Mesenchymal stem cell (in vitro differentiated cells and primary cell): ENCODE measurements around the gene SMIM8.
"Not testable (repeated sequence)": the region's sequence is repeated elsewhere in the genome, so short reads cannot be mapped to it uniquely, and the experiment has no call there.

Experiments
- DNase-seq: peaks from one replicate; pipeline ENCODE4 v3.0.0-alpha.2; 2013
- H2AFZ ChIP-seq: one replicate; pipeline ENCODE4 v1.6.1; 2013; ENCODE audit warnings: low read depth, mild to moderate bottlenecking, control low read depth, inconsistent platforms, low read length, moderate library complexity
- H2AK5ac ChIP-seq: 2 replicates; pipeline ENCODE4 v1.6.1; 2013; ENCODE audit warnings: low read length, moderate library complexity, mild to moderate bottlenecking, inconsistent platforms; ENCODE audit not compliant: severe bottlenecking
- H2BK120ac ChIP-seq: one replicate; pipeline ENCODE4 v1.6.1; 2013; ENCODE audit warnings: low read depth, mild to moderate bottlenecking, inconsistent platforms, low read length, moderate library complexity
- H2BK12ac ChIP-seq, 2 experiments: one replicate each; pipeline ENCODE4 v1.6.1; 2013; ENCODE audit warnings: inconsistent platforms in 2 of 2, low read length in 2 of 2, mild to moderate bottlenecking in 2 of 2, moderate library complexity in 2 of 2, control low read depth in 1 of 2
- H2BK15ac ChIP-seq: one replicate; pipeline ENCODE4 v1.6.1; 2013; ENCODE audit warnings: mild to moderate bottlenecking, low read depth, inconsistent platforms; ENCODE audit not compliant: poor library complexity, severe bottlenecking
- H2BK5ac ChIP-seq: 2 replicates; pipeline ENCODE4 v1.6.1; 2013; ENCODE audit warnings: low read depth, mild to moderate bottlenecking, low read length, control low read depth, inconsistent platforms; ENCODE audit not compliant: poor library complexity, severe bottlenecking
- H3K14ac ChIP-seq, 2 experiments: one replicate each; pipeline ENCODE4 v1.6.1; 2013; ENCODE audit warnings: inconsistent platforms in 2 of 2, low read length in 2 of 2, control low read depth in 1 of 2, mild to moderate bottlenecking in 1 of 2, moderate library complexity in 1 of 2
- H3K18ac ChIP-seq, 2 experiments: one replicate each; pipeline ENCODE4 v1.6.1; 2013; ENCODE audit warnings: inconsistent platforms in 2 of 2, low read length in 2 of 2, control low read depth in 1 of 2, low read depth in 1 of 2, mild to moderate bottlenecking in 1 of 2
- H3K23ac ChIP-seq, 2 experiments: one replicate each; pipeline ENCODE4 v1.6.1; 2013; ENCODE audit warnings: inconsistent platforms in 2 of 2, low read length in 2 of 2, mild to moderate bottlenecking in 2 of 2, moderate library complexity in 2 of 2, control low read depth in 1 of 2
- H3K27ac ChIP-seq: 2 replicates; pipeline ENCODE4 v1.5.1; 2013; ENCODE audit warnings: mild to moderate bottlenecking, moderate library complexity, low read length, control low read depth, inconsistent platforms; ENCODE audit not compliant: poor library complexity, severe bottlenecking
- H3K27me3 ChIP-seq, 2 experiments: 2 replicates each; pipeline versions ENCODE4 v1.6.1 to v1.7.0; 2013; ENCODE audit warnings: low read length in 2 of 2, mild to moderate bottlenecking in 2 of 2, moderate library complexity in 2 of 2, control low read depth in 1 of 2, inconsistent platforms in 1 of 2; ENCODE audit not compliant: control insufficient read depth in 1 of 2, insufficient read depth in 1 of 2
- H3K36me3 ChIP-seq, 2 experiments: 2 replicates each; pipeline versions ENCODE4 v1.6.1 to v1.7.0; 2013; ENCODE audit warnings: low read length in 2 of 2, control low read depth in 1 of 2, inconsistent platforms in 1 of 2, low read depth in 1 of 2, mild to moderate bottlenecking in 1 of 2; ENCODE audit not compliant: insufficient read depth in 2 of 2, control insufficient read depth in 1 of 2
- H3K4ac ChIP-seq, 2 experiments: one replicate each; pipeline ENCODE4 v1.6.1; 2013; ENCODE audit warnings: inconsistent platforms in 2 of 2, low read length in 2 of 2, mild to moderate bottlenecking in 2 of 2, moderate library complexity in 2 of 2, control low read depth in 1 of 2, low read depth in 1 of 2
- H3K4me1 ChIP-seq: 2 replicates; pipeline ENCODE4 v1.6.1; 2013; ENCODE audit warnings: low read depth, low read length, control low read depth; ENCODE audit not compliant: control insufficient read depth, insufficient read depth
- H3K4me2 ChIP-seq: 2 replicates; pipeline ENCODE4 v1.6.1; 2013; ENCODE audit warnings: low read length, mild to moderate bottlenecking, inconsistent platforms; ENCODE audit not compliant: poor library complexity, severe bottlenecking
- H3K4me3 ChIP-seq, 2 experiments: 2 replicates each; pipeline versions ENCODE4 v1.5.1 to v1.7.0; 2013; ENCODE audit warnings: low read length in 2 of 2, mild to moderate bottlenecking in 2 of 2, control low read depth in 1 of 2, low read depth in 1 of 2; ENCODE audit not compliant: insufficient read depth in 1 of 2
- H3K79me1 ChIP-seq: replicated peaks from 2 replicates; pipeline ENCODE4 v1.6.1; 2013; ENCODE audit warnings: mild to moderate bottlenecking, control low read depth, low read length, inconsistent platforms; ENCODE audit not compliant: poor library complexity, severe bottlenecking
- H3K9ac ChIP-seq: 2 replicates; pipeline ENCODE4 v1.7.0; 2013; ENCODE audit warnings: mild to moderate bottlenecking, low read length, moderate library complexity
- H3K9me3 ChIP-seq: 2 replicates; pipeline ENCODE4 v1.7.0; 2013; ENCODE audit warnings: mild to moderate bottlenecking, low read length; ENCODE audit not compliant: control insufficient read depth
- H4K8ac ChIP-seq: one replicate; pipeline ENCODE4 v1.6.1; 2013; ENCODE audit warnings: inconsistent platforms, mild to moderate bottlenecking, low read length, moderate library complexity
- H4K91ac ChIP-seq: one replicate; pipeline ENCODE4 v1.6.1; 2013; ENCODE audit warnings: mild to moderate bottlenecking, low read length, inconsistent platforms
- WGBS: methylation state at CpG from one replicate; pipeline ENCODE4 v1.1.7; 2013; ENCODE audit warnings: mixed read lengths; 5-methylcytosine and 5-hydroxymethylcytosine counted together

Gene SMIM8

DNA sequence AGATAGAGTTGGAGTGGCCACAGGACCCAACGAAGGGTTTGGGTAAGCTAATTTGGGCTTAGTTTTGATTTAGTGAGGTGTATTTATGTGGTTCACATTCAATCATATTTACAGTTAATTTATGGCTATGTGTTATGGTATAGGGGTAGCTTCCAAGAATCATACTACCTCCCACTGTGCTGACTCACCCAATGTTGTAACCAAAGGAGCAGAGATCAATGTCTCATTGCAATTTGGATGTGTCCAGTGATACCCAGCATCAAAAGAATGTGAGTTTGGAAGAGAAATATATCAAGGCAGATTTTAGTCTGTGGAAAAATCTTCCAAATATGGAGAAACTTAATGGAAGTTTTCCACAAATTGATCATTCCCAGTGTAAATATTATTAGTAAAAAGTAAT lies 25.3 kb upstream of the SMIM8 start:
- Histone ChIP-seq H2BK12ac (no peak overlapping the region), H3K79me1 (no peaks in the 10 kb centered on the region), H2AFZ (no peak overlapping the region), H2BK120ac (no peak overlapping the region), H4K8ac (no peak overlapping the region), H2BK15ac (no peak overlapping the region), H3K23ac (no peak overlapping the region), H2BK5ac (no peak overlapping the region), H3K14ac (no peak overlapping the region), H2AK5ac (no peak overlapping the region), H3K4ac (no peak overlapping the region), H3K9ac (no peak overlapping the region), H4K91ac (no peak overlapping the region), H3K36me3 (no peaks in the 10 kb centered on the region), H3K27me3 (peaks cover 15 to 32% of the 10 kb centered on the region in 2 experiments), H3K27ac (no peak overlapping the region), H3K18ac (no peak overlapping the region), H3K4me3 (no peak overlapping the region), H3K4me2 (no peak overlapping the region), H3K4me1 (no peaks in the 10 kb centered on the region), H3K9me3 (no peaks in the 10 kb centered on the region)
- WGBS = no CpG with 5 or more reads among the region's 1 CpG
- DNase-seq = no peak

DNA sequence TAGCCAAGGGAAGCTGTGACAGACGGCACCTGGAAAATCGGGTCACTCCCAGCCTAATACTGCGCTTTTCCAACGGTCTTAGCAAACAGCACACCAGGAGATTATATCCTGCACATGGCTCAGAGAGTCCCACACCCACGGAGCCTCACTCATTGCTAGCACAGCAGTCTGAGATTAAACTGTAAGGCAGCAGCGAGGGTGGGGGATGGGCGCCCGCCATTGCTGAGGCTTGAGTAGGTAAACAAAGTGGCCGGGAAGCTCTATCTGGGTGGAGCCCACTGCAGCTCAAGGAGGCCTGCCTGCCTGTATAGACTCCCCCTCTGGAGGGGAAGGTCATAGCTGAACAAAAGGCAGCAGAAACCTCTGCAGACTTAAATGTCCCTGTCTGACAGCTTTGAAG lies 21.1 kb upstream of the SMIM8 start:
- H3K79me1 ChIP-seq, H3K14ac ChIP-seq, H3K4me1 ChIP-seq, DNase-seq, H4K8ac ChIP-seq, H3K27ac ChIP-seq, H2BK15ac ChIP-seq, H3K4me3 ChIP-seq, H2BK120ac ChIP-seq, H3K4me2 ChIP-seq, H2AFZ ChIP-seq, H3K36me3 ChIP-seq, H3K4ac ChIP-seq, H2AK5ac ChIP-seq, H2BK12ac ChIP-seq, H4K91ac ChIP-seq, H3K23ac ChIP-seq, H3K9ac ChIP-seq, H3K18ac ChIP-seq, H3K9me3 ChIP-seq, H2BK5ac ChIP-seq: not testable (repeated sequence)
- peaks cover 6 to 27% of the 10 kb centered on the region in 2 experiments for H3K27me3 ChIP-seq
- 77% methylated on average over 9 of the region's 9 CpGs for WGBS

DNA sequence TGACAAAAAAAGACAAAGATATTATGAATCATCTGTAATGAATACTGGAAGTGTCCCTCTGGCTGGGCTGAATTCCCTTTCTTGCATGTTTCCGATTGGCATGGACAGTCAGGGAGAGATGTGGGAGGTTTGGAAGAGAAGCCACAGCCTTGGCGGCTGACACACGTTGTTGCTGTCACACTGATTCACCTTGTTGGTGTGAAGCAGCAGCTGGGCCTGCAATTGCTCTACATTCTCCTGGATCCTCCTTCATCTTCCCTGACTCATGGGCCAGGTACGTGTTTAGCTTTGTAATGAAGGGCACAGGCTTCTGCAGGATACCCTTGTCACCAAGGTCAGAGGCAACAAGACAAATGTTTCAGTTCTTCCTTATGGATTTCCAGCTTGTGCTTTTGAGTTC lies 13.4 kb upstream of the SMIM8 start:
- Histone ChIP-seq H3K27ac (no peak overlapping the region), H3K4me2 (no peak overlapping the region), H3K9ac (no peak overlapping the region), H3K14ac (no peak overlapping the region), H4K8ac (no peak overlapping the region), H2BK120ac (no peak overlapping the region), H3K4me3 (no peak overlapping the region), H3K27me3 (peaks cover 15 to 22% of the 10 kb centered on the region in 2 experiments), H2AFZ (no peak overlapping the region), H3K79me1 (no peaks in the 10 kb centered on the region), H2BK15ac (no peak overlapping the region), H3K23ac (no peak overlapping the region), H2BK12ac (no peak overlapping the region), H3K36me3 (no peaks in the 10 kb centered on the region), H3K18ac (no peak overlapping the region), H3K4me1 (no peaks in the 10 kb centered on the region), H2BK5ac (no peak overlapping the region), H3K4ac (no peak overlapping the region), H3K9me3 (no peaks in the 10 kb centered on the region), H4K91ac (no peak overlapping the region), H2AK5ac (no peak overlapping the region)
- no peak for DNase-seq
- WGBS = 80% methylated on average over 4 of the region's 4 CpGs

DNA sequence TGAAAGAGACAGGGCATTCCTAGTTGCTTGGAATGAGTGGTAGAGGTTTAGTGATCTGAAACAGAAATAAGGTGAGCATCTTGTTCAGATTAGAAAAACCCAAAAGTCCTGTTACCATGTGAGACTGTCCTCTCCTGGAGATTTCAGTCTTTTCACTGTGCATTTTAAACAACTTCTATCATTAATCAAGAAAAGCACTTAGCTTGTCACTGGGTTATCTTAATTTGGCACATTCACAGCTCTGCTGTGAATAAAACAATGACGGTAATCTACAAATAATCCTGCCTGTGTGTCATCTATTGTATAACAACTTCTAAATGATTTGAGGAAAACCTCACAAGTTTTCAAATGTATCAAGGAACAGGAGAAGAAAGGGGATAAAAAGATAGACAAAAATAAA lies 9.5 kb upstream of the SMIM8 start:
- Histone ChIP-seq H3K27ac (no peak overlapping the region), H3K4me2 (no peak overlapping the region), H3K23ac (no peak overlapping the region), H2BK120ac (no peak overlapping the region), H2BK5ac (no peak overlapping the region), H3K27me3 (peaks cover 31 to 49% of the 10 kb centered on the region in 2 experiments), H3K9me3 (no peaks in the 10 kb centered on the region), H3K9ac (no peak overlapping the region), H3K4me3 (no peak overlapping the region), H4K8ac (no peak overlapping the region), H2BK12ac (no peak overlapping the region), H4K91ac (no peak overlapping the region), H2AFZ (no peak overlapping the region), H3K79me1 (no peaks in the 10 kb centered on the region), H2BK15ac (no peak overlapping the region), H3K36me3 (no peaks in the 10 kb centered on the region), H3K14ac (no peak overlapping the region), H3K4me1 (no peaks in the 10 kb centered on the region), H2AK5ac (no peak overlapping the region), H3K4ac (no peak overlapping the region), H3K18ac (no peak overlapping the region)
- no peak for DNase-seq
- WGBS = no CpG with 5 or more reads among the region's 1 CpG
